K562 (cell line): ENCODE measurements around the gene NEU1. TPM values are rescaled to one million over a fixed set of nuclear protein-coding genes. Genes with fewer than 3 reads are reported as not detected.

ENCODE experiments used
- ARID4B ChIP-seq: sonication (generic); formaldehyde crosslinking; IDR thresholded peaks from 2 replicates; pipeline ENCODE4 v1.8.0; 2022; ENCODE audit warnings: mild to moderate bottlenecking, missing genetic modification reagents
- CCAR2 ChIP-seq: fragments of 200-400 bp; formaldehyde crosslinking; IDR thresholded peaks from 2 replicates; pipeline ENCODE4 v1.6.1; 2017; ENCODE audit warnings: mild to moderate bottlenecking, low read depth, low read length
- CTCF ChIP-seq, 3 experiments: IDR thresholded peaks in 2 of 3; conservative IDR thresholded peaks in 1 of 3; 2 replicates each; pipeline ENCODE4 v1.5.1; 2011 to 2012; ENCODE audit warnings: low read length in 3 of 3, mild to moderate bottlenecking in 3 of 3, control low read depth in 2 of 3, improper control_type of control experiment in 1 of 3, inconsistent platforms in 1 of 3, low read depth in 1 of 3, mixed read lengths in 1 of 3, moderate library complexity in 1 of 3; ENCODE audit not compliant: insufficient read depth in 2 of 3
- HNRNPUL1 ChIP-seq: fragments of 200-400 bp; formaldehyde crosslinking; IDR thresholded peaks from 2 replicates; pipeline ENCODE4 v1.6.1; 2017; ENCODE audit warnings: low read length
- KAT2B ChIP-seq: IDR thresholded peaks from one replicate; pipeline ENCODE4 v1.6.1; 2012; ENCODE audit warnings: low read depth, mild to moderate bottlenecking, control low read depth, inconsistent platforms, low read length, moderate library complexity
- MEIS2 ChIP-seq: fragments of 450-650 bp; IDR thresholded peaks from 2 replicates; pipeline ENCODE4 v1.6.1; 2014; ENCODE audit warnings: mild to moderate bottlenecking; ENCODE audit not compliant: partially characterized antibody
- SRSF7 ChIP-seq: fragments of 200-400 bp; formaldehyde crosslinking; optimal IDR thresholded peaks from 2 replicates; pipeline ENCODE3; 2017; ENCODE audit warnings: mild to moderate bottlenecking, low read depth, low read length
- TCF7 ChIP-seq: sonication (generic); IDR thresholded peaks from 2 replicates; pipeline ENCODE4 v1.6.1; 2016; ENCODE audit warnings: antibody characterized with exemption, borderline replicate concordance
- ZBTB2 ChIP-seq: fragments of 450-650 bp; IDR thresholded peaks from 2 replicates; pipeline ENCODE4 v1.6.1; 2016; ENCODE audit warnings: antibody characterized with exemption
- ZFP91 ChIP-seq: sonication (generic); formaldehyde crosslinking; IDR thresholded peaks from 2 replicates; pipeline ENCODE4 v1.8.0; 2022; ENCODE audit warnings: mild to moderate bottlenecking, missing genetic modification reagents
- ZNF3 ChIP-seq: fragments of 250-450 bp; sonication (Bioruptor Pico); IDR thresholded peaks from 2 replicates; pipeline ENCODE4 v1.5.0; 2021; ENCODE audit warnings: mild to moderate bottlenecking, moderate library complexity
- ZNF41 ChIP-seq: fragments of 250-450 bp; sonication (Bioruptor Pico); conservative IDR thresholded peaks from 2 replicates; pipeline ENCODE4 v1.4.0; 2020; ENCODE audit warnings: mild to moderate bottlenecking
- ZNF644 ChIP-seq: fragments of 200-800 bp; sonication (Bioruptor generic); IDR thresholded peaks from 2 replicates; pipeline ENCODE4 v1.6.1; 2016; ENCODE audit warnings: low read depth, missing genetic modification characterization, missing compliant biosample characterization
- polyA plus RNA-seq, 8 experiments: library from polyadenylated mRNA; depleted of rRNA in 4 of 8; stranded (reverse) in 5 of 8; unstranded in 3 of 8; fragments of >200 nt; fragmentation: Nextera tagmentation in 2 of 8; fragmentation: Illumina TruSeq in 1 of 8; extraction: Ambion mirVana in 2 of 8; extraction: Trizol in 1 of 8; gene quantifications; 2 replicates each; pipeline versions ENCODE4 v1.2.1 to v1.2.3, GENCODE V29; 2011 to 2014; ENCODE audit warnings: inconsistent platforms in 1 of 8, missing spikeins in 1 of 8
- total RNA-seq, 7 experiments: library from RNA; depleted of rRNA in 6 of 7; stranded (reverse); fragments of >200 nt in 6 of 7; fragmentation: Illumina TruSeq in 2 of 7; extraction: Trizol in 2 of 7; gene quantifications; 2 replicates each; pipeline versions ENCODE4 v1.2.1 to v1.2.3, GENCODE V29; 2011 to 2021; ENCODE audit warnings: low replicate concordance in 1 of 7
- TF ChIP-seq, protein P1 (sequence below): sonication (generic); formaldehyde crosslinking; IDR thresholded peaks from 2 replicates; pipeline ENCODE4 v1.8.0; 2022; ENCODE audit warnings: mild to moderate bottlenecking, missing genetic modification reagents, borderline replicate concordance

NEU1 gene
- total and polyA plus RNA-seq, 9 of the 15 experiments (the other 6 are each of a cell fraction or from before 2014, with no cell fraction given) = 14.8 to 67.8 (median 51.0) TPM

DNA sequence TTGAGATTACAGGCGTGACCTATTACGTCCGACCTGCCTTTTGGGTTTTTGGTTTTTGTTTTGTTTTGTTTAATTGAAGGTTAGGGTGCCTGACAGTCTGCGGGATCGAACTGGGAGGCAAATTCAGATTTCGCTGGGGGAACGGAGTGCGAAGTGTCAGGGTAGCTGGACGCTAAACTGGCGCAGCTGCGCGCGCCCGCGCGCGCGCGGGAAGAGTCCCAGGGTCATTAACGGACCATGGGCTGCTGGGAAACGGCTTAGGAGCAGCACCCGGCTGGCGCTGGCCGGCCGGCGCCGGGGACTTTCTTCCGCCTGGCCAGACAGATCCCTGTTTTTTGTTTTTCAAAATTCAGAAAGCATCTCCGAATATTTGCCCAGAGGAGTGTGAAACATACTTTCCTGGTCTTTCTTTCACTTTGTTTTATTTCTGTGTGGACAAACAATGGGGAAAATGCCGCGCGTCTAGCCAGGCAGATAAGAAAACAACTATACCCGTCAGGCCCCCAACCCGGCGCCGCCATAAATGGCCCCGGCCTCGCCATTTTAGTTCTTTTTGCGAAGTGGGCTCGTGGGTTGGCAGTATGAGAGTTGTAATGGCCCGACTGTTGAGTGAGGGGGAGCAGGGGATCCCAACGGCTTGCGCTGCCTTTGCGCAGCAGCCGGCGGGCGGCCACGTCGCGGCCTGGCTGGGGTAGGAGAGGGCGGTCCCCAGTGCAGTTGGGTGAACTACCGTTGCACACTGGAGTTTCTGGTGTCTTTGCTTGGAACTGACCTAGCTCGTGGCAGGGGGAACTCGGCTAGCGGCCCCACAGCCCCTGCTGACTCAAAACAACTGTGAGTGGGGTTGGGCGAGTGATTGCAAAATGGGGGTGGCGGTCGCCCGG is 28.0 kb downstream of the NEU1 start (continued):
- TF ChIP-seq, protein P1, sequence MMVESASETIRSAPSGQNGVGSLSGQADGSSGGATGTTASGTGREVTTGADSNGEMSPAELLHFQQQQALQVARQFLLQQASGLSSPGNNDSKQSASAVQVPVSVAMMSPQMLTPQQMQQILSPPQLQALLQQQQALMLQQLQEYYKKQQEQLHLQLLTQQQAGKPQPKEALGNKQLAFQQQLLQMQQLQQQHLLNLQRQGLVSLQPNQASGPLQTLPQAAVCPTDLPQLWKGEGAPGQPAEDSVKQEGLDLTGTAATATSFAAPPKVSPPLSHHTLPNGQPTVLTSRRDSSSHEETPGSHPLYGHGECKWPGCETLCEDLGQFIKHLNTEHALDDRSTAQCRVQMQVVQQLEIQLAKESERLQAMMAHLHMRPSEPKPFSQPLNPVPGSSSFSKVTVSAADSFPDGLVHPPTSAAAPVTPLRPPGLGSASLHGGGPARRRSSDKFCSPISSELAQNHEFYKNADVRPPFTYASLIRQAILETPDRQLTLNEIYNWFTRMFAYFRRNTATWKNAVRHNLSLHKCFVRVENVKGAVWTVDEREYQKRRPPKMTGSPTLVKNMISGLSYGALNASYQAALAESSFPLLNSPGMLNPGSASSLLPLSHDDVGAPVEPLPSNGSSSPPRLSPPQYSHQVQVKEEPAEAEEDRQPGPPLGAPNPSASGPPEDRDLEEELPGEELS (CRISPR knock-in tag) = no peak
- TF ChIP-seq ZNF41 (peak; percentile 79), ARID4B (CRISPR knock-in tag) (peak; percentile 97), ZFP91 (CRISPR knock-in tag) (no peak; the same call in 1 of the 2 replicates), SRSF7 (no peak), KAT2B (peak; percentile 93), CCAR2 (no peak), CTCF (IDR thresholded peaks at IDR 0.05 in 2 of 3, conservative IDR thresholded peaks at IDR 0.05 in 1 of 3; ENCODE audit: insufficient read depth in 2 of 3, low read depth in 1 of 3, low read length in 3 of 3) (peak in 2 of 3 experiments; percentile 19 to 20; a peak in 1 of 6 replicates), ZNF644 (peak; percentile 92), ZNF3 (CRISPR knock-in tag) (no peak), MEIS2 (peak; percentile 79), TCF7 (no peak), ZBTB2 (peak; percentile 92), HNRNPUL1 (no peak)
